Sciatic nerve (tissue), 2 donors: ENCODE data around the gene TGM2. TPM values are rescaled to one million over a fixed set of nuclear protein-coding genes. Genes with fewer than 3 reads are reported as not detected.
A peak's percentile ranks its signal among the peaks of the same experiment; 100 is the strongest.

ENCODE experiments used
- ATAC-seq: fragments of 200-7000 bp; cut with Tn5 transposase; one replicate; pipeline ENCODE4 v1.9.1; 2020; ENCODE audit warnings: mild to moderate bottlenecking, moderate library complexity
- DNase-seq: peaks from one replicate; pipeline ENCODE4 v3.0.0-alpha.2; 2020; ENCODE audit warnings: low spot score
- intact Hi-C: fragments of 100-400 bp; cut with DNase I; formaldehyde crosslinking; loops from one replicate; pipeline ENCODE4 v1.14.2; 2022
- total RNA-seq: library from RNA; stranded (reverse); fragmentation: NEBNext Ultra II Directional; extraction: Animal tissue kit (Norgen Biotek cat#: 25700); gene quantifications from one replicate; pipeline ENCODE4 v1.2.1, GENCODE V29; 2021
- donor health status: DM: no; HTN: no; CAD: no.
- donor health status: DM: no; HTN: no; CAD: no.

TGM2 gene
- total RNA-seq, 1 donor from 2014 or later, result 70.3 TPM

- intact Hi-C loops, result no loop called here
- ATAC-seq (no peak), DNase-seq (peak; percentile 58)
Observed at GRCh38 chr20:38201356-38201755, 36.3 kb upstream of the TGM2 start.

DNA sequence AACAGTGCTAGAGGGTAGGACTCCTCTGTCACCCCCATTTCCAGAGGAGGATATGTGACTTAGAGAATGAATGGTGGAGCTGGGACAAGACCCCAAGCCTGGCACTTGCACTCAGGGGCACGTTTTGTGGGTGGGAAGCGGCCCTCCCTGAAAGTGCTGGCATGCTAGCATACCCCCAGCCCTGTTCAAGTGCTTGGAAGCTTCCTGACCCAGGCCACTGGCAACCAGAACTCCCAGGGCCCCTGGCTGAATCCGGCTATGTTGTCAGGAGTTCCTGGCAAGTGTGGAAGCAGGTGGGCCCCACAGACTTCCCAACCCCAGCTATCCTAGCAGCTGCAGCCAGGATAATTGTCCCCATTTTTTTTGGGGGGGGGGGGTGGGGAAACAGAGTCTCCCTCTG lies 35.6 kb upstream of the TGM2 start:
- DNase-seq (peak; percentile 53), ATAC-seq (no peak)
- intact Hi-C loops, result no loop called here

DNA sequence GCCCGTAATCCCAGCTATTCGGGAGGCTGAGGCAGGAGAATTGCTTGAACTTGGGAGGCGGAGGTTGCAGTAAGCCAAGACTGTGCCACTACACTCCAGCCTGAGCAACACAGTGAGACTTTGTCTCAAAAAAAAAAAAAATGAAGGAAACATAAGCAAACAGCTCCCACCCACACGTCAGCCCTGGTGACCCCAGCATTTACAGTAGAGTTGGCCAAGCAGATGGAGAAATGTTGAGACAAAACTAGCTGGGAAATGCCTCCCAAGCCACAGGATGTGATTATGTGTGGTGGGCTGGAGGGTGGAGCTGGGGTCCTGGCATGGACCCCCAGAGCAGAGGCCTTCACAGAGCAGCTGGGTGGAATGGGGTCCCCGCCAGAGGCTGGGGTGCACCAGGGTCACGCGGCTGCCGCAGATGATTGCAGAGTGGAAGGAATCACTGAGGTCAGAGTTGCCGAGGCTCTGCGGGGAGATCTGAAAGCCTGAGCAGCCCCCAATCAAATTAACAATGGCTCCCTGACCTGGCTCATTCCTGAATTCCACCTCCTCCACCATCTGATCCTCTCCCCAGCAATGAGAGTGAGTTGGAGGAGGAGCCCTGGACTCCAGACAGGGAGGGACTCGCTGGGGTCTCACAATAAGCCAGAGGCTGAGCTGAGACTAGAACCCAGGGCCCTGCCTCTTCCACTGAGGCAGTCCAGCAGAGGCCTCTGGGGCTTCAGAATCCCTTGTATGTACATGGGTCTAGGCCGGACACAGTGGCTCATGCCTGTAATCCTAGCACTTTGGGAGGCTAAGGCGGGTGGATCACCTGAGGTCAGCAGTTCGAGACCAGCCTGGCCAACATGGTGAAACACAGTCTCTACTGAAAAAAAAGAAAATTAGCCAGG lies 34.7 kb upstream of the TGM2 start:
- ATAC-seq (no peak), DNase-seq (no peak)
- intact Hi-C loops, result no loop called here

- DNase-seq (no peak), ATAC-seq (no peak)
- intact Hi-C loops, result no loop called here
Observed at GRCh38 chr20:38198238-38198861, 33.3 kb upstream of the TGM2 start.

GRCh38 chr20:38197619-38198018 lies 32.5 kb upstream of the TGM2 start:
- no peak for ATAC-seq
- intact Hi-C loops, result no loop called here
- DNase-seq, result no peak

- DNase-seq (no peak), ATAC-seq (no peak)
- intact Hi-C loops, result no loop called here
Observed at GRCh38 chr20:38197217-38197616, 32.1 kb upstream of the TGM2 start.

DNA sequence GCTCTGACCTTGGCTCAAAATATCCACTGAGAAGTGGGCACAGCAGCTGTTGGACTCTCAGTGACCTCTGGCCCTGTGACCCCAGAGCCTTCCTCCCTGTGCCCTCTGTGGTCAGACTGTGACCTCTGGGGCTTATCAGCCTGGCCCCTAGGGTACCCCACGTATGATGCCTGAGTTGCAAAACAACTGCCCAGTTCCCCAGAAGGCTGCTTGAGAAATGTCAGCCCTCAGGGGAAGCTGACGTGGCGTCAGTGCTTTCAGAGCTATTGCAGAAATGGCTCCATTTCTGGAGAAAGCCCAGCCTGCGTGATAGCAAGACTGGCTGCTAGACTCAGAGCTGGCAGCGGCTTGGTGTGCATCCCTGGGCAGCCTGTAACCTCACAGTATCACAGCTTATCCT lies 31.5 kb upstream of the TGM2 start:
- intact Hi-C loops, result no loop called here
- DNase-seq, result peak; percentile 82
- peak; percentile 96 for ATAC-seq

GRCh38 chr20:38196076-38196475 lies 31.0 kb upstream of the TGM2 start:
- peak; percentile 21 for ATAC-seq
- intact Hi-C loops, result no loop called here
- DNase-seq, result no peak

- no peak for ATAC-seq
- intact Hi-C loops, result no loop called here
- no peak for DNase-seq
Observed at GRCh38 chr20:38195521-38195920, 30.5 kb upstream of the TGM2 start.

DNA sequence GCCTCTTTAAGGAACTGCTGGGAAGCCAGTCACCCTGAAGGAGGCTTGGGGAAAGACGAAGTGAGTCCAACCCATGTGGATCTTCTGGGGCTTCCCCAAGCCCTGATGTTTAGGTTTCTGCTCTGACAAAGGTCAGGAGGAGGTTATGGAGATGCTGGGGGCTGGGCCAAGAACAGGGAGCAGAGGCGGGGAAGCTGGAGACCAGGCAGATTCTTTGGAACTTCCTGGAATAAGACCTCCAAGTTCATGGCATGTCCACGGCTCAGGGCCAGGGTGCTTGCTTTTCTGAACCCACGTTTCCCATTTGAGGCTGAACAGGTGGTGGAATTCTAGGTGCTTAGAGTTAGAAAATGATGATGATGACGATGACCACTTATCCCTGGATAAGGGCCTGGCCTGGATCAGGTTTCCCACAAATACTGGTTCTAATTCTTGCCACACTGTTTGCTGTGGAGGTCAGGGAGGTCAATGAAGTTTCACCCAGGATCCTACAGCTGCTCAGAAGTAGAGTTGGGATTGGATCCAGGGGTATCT lies 30.0 kb upstream of the TGM2 start:
- DNase-seq (no peak), ATAC-seq (no peak)
- intact Hi-C loops, result no loop called here

GRCh38 chr20:38193586-38194105 lies 28.6 kb upstream of the TGM2 start:
- no peak for ATAC-seq

DNA sequence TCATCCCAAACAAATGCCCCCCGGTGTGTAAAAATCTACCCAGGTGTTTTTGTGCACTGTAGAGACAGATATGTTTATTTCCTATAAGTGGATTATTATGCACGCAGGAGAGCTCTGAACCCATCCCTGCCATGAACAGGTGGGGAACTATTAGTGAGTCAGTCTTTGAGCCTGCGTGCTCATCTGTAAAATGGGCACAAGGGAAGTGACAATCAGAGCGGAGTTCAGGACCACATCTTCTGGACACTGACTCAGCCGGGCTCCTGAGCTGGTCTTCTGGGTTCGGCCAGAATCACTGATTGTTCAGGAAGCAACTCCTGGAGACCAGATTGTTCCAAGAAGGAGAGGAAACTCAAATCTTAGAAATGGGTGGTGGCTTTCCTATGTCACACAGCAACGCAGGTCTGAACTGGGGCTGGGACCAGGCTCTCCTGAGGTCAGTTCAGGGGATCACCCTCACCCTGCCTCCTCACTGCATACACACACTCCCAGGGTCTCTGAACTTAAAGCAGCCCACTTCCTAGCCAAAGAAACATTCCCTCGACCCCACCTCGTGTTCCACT lies 27.3 kb upstream of the TGM2 start:
- no peak for DNase-seq
- ATAC-seq, result no peak
- intact Hi-C loops, result no loop called here

More at GRCh38 chr20:38193586-38194105, 28.6 kb upstream of the TGM2 start:
- intact Hi-C loops, result no loop called here
- DNase-seq, result no peak

- intact Hi-C loops, result no loop called here
- DNase-seq, result no peak
- ATAC-seq, result no peak
Observed at GRCh38 chr20:38191654-38192053, 26.6 kb upstream of the TGM2 start.

GRCh38 chr20:38190936-38191371 lies 25.9 kb upstream of the TGM2 start:
- ATAC-seq (peak; percentile 7), DNase-seq (no peak)
- intact Hi-C loops, result no loop called here

DNA sequence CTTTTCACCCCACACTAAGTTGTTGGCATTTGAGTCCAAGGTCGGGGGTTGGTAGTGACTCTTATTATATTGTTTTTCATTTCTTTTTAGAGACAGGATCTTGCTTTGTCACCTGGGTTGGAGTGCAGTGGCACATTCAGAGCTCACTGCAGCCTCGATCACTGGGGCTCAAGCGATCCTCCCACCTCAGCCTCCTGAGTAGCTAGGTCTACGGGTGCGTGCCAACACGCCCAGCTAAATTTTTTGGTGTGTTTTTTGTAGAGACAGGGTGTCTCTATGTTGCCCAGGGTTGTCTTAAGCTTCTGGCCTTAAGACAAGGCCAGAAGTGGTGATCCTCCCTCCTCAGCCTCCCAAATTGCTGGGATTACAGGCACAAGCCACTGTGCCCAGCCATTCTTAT lies 25.1 kb upstream of the TGM2 start:
- ATAC-seq, result no peak
- intact Hi-C loops, result no loop called here
- no peak for DNase-seq

DNA sequence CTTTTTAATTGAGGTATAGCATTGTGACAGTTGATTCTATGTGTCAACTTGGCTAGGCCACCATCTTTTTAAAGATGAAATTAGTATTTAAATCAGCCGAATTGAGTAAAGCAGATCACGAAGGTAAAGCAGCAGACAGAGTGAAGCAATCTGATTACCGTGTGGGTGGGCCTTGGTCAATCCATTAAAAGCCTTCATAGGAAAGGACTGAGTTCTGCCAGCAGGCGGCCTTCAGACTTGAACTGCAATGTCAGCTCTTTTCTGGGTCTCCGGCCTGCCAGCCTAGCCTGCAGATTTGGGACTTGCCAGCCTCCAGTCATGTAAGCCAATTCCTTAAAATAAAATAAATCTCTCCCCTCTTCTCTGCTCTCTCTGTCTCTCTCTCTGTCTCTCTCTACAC lies 22.4 kb upstream of the TGM2 start:
- ATAC-seq (peak; percentile 63), DNase-seq (no peak)
- intact Hi-C loops, result no loop called here

- DNase-seq (no peak), ATAC-seq (no peak)
- intact Hi-C loops, result no loop called here
Observed at GRCh38 chr20:38186788-38187221, 21.7 kb upstream of the TGM2 start.

DNA sequence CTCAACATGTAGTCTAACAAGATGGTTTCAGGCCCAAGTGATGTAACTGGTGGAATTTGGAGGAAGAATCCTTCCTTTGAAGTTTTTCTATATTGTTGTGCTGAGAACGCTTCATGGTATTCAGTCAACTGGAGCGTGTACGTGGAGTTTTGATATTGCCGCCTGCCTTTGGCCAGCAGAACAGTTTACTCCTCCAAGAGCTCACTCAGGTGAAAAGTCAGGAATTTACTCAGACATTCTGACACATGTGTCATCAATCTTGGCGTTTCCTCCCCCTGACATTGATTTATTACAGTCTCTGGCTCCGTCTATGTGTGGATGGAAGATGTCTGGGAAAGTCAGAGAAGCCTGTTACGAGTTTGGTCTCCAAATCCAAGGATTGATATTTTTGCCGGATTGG lies 19.0 kb upstream of the TGM2 start:
- DNase-seq (no peak), ATAC-seq (no peak)
- intact Hi-C loops, result no loop called here

DNA sequence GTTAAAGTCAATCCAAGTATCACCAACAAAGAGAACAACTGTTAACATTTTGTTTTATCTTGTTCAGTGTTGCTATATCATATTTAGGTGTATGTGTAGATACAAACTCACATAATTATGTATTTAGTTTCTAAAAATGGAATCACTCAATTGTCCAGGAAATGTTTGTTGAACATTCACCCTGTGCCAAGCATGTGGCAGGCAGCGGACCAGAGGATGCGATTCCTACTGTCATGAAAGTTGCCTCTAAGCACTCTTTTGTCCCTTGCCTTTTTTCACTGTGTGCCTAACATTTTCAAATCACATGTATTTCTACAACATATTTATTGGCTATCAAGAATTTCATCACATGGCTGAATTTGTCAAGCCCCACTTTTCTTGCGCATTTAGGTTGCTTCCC lies 16.9 kb upstream of the TGM2 start:
- ATAC-seq (no peak), DNase-seq (no peak)
- intact Hi-C loops, result no loop called here
